Peyer's patch (tissue), 4 donors: ENCODE results near the gene RHOH.

Experiments
- CTCF ChIP-seq, 6 experiments: fragments of 450-650 bp in 4 of 6; fragments of 200-600 bp in 2 of 6; sonication (generic) in 1 of 6; IDR thresholded peaks; one replicate each; pipeline ENCODE4 v1.5.1; 2017 to 2019; ENCODE audit warnings: antibody characterized with exemption in 6 of 6, mild to moderate bottlenecking in 3 of 6, moderate library complexity in 1 of 6
- POLR2A ChIP-seq, 2 donors: fragments of 450-650 bp; IDR thresholded peaks; one replicate each; pipeline ENCODE4 v1.5.1; 2017; ENCODE audit warnings: antibody characterized with exemption in 2 of 2, mild to moderate bottlenecking in 2 of 2, moderate library complexity in 2 of 2

- no peak for TF ChIP-seq CTCF (IDR thresholded peaks at IDR 0.05)
- TF ChIP-seq POLR2A (IDR thresholded peaks at IDR 0.05), result no peak
These were observed 5.1 kb downstream of the RHOH start for GRCh38 chr4:40201898-40202297.
